H9 (cell line): ENCODE measurements around the gene NUP188. TPM values are rescaled to one million over a fixed set of nuclear protein-coding genes. Genes with fewer than 3 reads are reported as not detected.
A peak's percentile ranks its signal among the peaks of the same experiment; 100 is the strongest.

Experiments
- DNase-seq: peaks from one replicate; pipeline ENCODE4 v3.0.0-alpha.2; 2017
- H2AFZ ChIP-seq: one replicate; pipeline ENCODE4 v1.6.1; 2013; ENCODE audit warnings: mild to moderate bottlenecking, low read length, control low read depth, moderate library complexity
- H2AK5ac ChIP-seq: 2 replicates; pipeline ENCODE4 v1.6.1; 2013; ENCODE audit warnings: low read length, control low read depth, mixed read lengths; ENCODE audit not compliant: insufficient read length
- H2BK120ac ChIP-seq: one replicate; pipeline ENCODE4 v1.6.1; 2013; ENCODE audit warnings: low read depth, mild to moderate bottlenecking, low read length, control low read depth, inconsistent platforms; ENCODE audit not compliant: poor library complexity, severe bottlenecking
- H2BK12ac ChIP-seq: 2 replicates; pipeline ENCODE4 v1.6.1; 2013; ENCODE audit warnings: low read length, control low read depth, mixed read lengths, low read depth; ENCODE audit not compliant: insufficient read length
- H2BK15ac ChIP-seq: 2 replicates; pipeline ENCODE4 v1.6.1; 2013; ENCODE audit warnings: low read depth, low read length, control low read depth
- H2BK20ac ChIP-seq: one replicate; pipeline ENCODE4 v1.6.1; 2013; ENCODE audit warnings: low read depth, mild to moderate bottlenecking, low read length, control low read depth, inconsistent platforms; ENCODE audit not compliant: poor library complexity, severe bottlenecking
- H2BK5ac ChIP-seq: 2 replicates; pipeline ENCODE4 v1.6.1; 2013; ENCODE audit warnings: low read length, control low read depth, mixed read lengths; ENCODE audit not compliant: insufficient read length
- H3K14ac ChIP-seq: 2 replicates; pipeline ENCODE4 v1.6.1; 2013; ENCODE audit warnings: low read length, control low read depth; ENCODE audit not compliant: insufficient read depth
- H3K18ac ChIP-seq: 2 replicates; pipeline ENCODE4 v1.6.1; 2013; ENCODE audit warnings: low read depth, mild to moderate bottlenecking, mixed read lengths, low read length, control low read depth; ENCODE audit not compliant: insufficient read length
- H3K23ac ChIP-seq: 2 replicates; pipeline ENCODE4 v1.6.1; 2013; ENCODE audit warnings: low read length, control low read depth, mixed read lengths, low read depth; ENCODE audit not compliant: insufficient read length
- H3K23me2 ChIP-seq: 2 replicates; pipeline ENCODE4 v1.6.1; 2013; ENCODE audit warnings: low read depth, mild to moderate bottlenecking, mixed read lengths, low read length, control low read depth; ENCODE audit not compliant: insufficient read length, poor library complexity, severe bottlenecking
- H3K27ac ChIP-seq: 2 replicates; pipeline ENCODE4 v1.5.1; 2013; ENCODE audit warnings: low read length, control low read depth, mixed read lengths, low read depth; ENCODE audit not compliant: insufficient read length
- H3K27me3 ChIP-seq: 2 replicates; pipeline ENCODE4 v1.6.1; 2013; ENCODE audit warnings: low read length, control low read depth, inconsistent platforms; ENCODE audit not compliant: insufficient read depth
- H3K4ac ChIP-seq: 2 replicates; pipeline ENCODE4 v1.6.1; 2013; ENCODE audit warnings: low read depth, mild to moderate bottlenecking, control low read depth, inconsistent platforms, low read length, moderate library complexity
- H3K4me1 ChIP-seq: 2 replicates; pipeline ENCODE4 v1.6.1; 2013; ENCODE audit warnings: low read length, control low read depth, inconsistent platforms; ENCODE audit not compliant: insufficient read depth
- H3K4me2 ChIP-seq: 2 replicates; pipeline ENCODE4 v1.6.1; 2013; ENCODE audit warnings: low read length, control low read depth, mixed read lengths; ENCODE audit not compliant: insufficient read length, insufficient read depth
- H3K56ac ChIP-seq: 2 replicates; pipeline ENCODE4 v1.6.1; 2013; ENCODE audit warnings: low read depth, mild to moderate bottlenecking, mixed read lengths, low read length, control low read depth; ENCODE audit not compliant: insufficient read length
- H3K79me1 ChIP-seq: 2 replicates; pipeline ENCODE4 v1.6.1; 2013; ENCODE audit warnings: low read depth, mild to moderate bottlenecking, moderate library complexity, low read length, control low read depth, inconsistent platforms; ENCODE audit not compliant: insufficient read depth, poor library complexity, severe bottlenecking
- H3K79me2 ChIP-seq: 2 replicates; pipeline ENCODE4 v1.6.1; 2013; ENCODE audit warnings: low read length, control low read depth, inconsistent platforms; ENCODE audit not compliant: insufficient read depth
- H3K9ac ChIP-seq: 2 replicates; pipeline ENCODE4 v1.6.1; 2013; ENCODE audit warnings: low read length, control low read depth, mixed read lengths; ENCODE audit not compliant: insufficient read length; ENCODE audit errors: extremely low read depth
- H3K9me3 ChIP-seq: one replicate; pipeline ENCODE4 v1.6.1; 2013; ENCODE audit warnings: low read depth, low read length, inconsistent platforms; ENCODE audit not compliant: control insufficient read depth
- H3T11ph ChIP-seq: one replicate; pipeline ENCODE4 v1.6.1; 2013; ENCODE audit warnings: mild to moderate bottlenecking, low read length, control low read depth, inconsistent platforms
- H4K20me1 ChIP-seq: one replicate; pipeline ENCODE4 v1.6.1; 2013; ENCODE audit not compliant: control insufficient read depth, insufficient read length, insufficient read depth
- H4K5ac ChIP-seq: 2 replicates; pipeline ENCODE4 v1.6.1; 2013; ENCODE audit warnings: low read depth, mild to moderate bottlenecking, mixed read lengths, low read length, control low read depth; ENCODE audit not compliant: insufficient read length
- H4K8ac ChIP-seq: replicated peaks from 2 replicates; pipeline ENCODE4 v1.6.1; 2013; ENCODE audit warnings: low read length, control low read depth, mixed read lengths, low read depth; ENCODE audit not compliant: insufficient read length
- H4K91ac ChIP-seq: 2 replicates; pipeline ENCODE4 v1.6.1; 2013; ENCODE audit warnings: low read depth, mild to moderate bottlenecking, moderate library complexity, mixed read lengths, low read length, control low read depth; ENCODE audit not compliant: insufficient read length
- H3K27ac Mint-ChIP-seq, 3 experiments: 2 replicates in 2 of 3; 3 replicates in 1 of 3; pipeline ENCODE4 v1.8.0; 2020 to 2021; ENCODE audit warnings: mixed read lengths in 3 of 3, mild to moderate bottlenecking in 1 of 3, moderate library complexity in 1 of 3
- H3K27me3 Mint-ChIP-seq: 2 replicates; pipeline ENCODE4 v1.8.0; 2021; ENCODE audit warnings: low read depth, mild to moderate bottlenecking, moderate library complexity, mixed read lengths
- H3K36me3 Mint-ChIP-seq, 3 experiments: 2 replicates in 2 of 3; 3 replicates in 1 of 3; pipeline ENCODE4 v1.8.0; 2020 to 2021; ENCODE audit warnings: low read depth in 3 of 3, mixed read lengths in 3 of 3; ENCODE audit not compliant: insufficient read depth in 1 of 3
- H3K4me1 Mint-ChIP-seq, 2 experiments: 2 replicates each; pipeline ENCODE4 v1.8.0; 2020; ENCODE audit warnings: mixed read lengths in 2 of 2
- H3K4me3 Mint-ChIP-seq, 2 experiments: 2 replicates in 1 of 2; 3 replicates in 1 of 2; pipeline ENCODE4 v1.8.0; 2020 to 2021; ENCODE audit warnings: mild to moderate bottlenecking in 2 of 2, mixed read lengths in 2 of 2, moderate library complexity in 1 of 2
- H3K9me3 Mint-ChIP-seq, 2 experiments: 2 replicates in 1 of 2; 3 replicates in 1 of 2; pipeline ENCODE4 v1.8.0; 2020; ENCODE audit warnings: mild to moderate bottlenecking in 2 of 2, mixed read lengths in 2 of 2, moderate library complexity in 1 of 2
- CTCF ChIP-seq: fragments of 200-600 bp; sonication (generic); conservative IDR thresholded peaks from 3 replicates; pipeline ENCODE4 v1.8.0; 2021; ENCODE audit warnings: antibody characterized with exemption, mild to moderate bottlenecking
- WGBS: extraction: QIAGEN DNeasy Blood & Tissue Kit; methylation state at CpG from one replicate; pipeline ENCODE4 v1.1.7; 2013; ENCODE audit warnings: missing lambda C conversion rate, low lambda C conversion rate, mixed read lengths; ENCODE audit not compliant: insufficient read length; ENCODE audit errors: extremely low coverage; 5-methylcytosine and 5-hydroxymethylcytosine counted together
- total RNA-seq: library from RNA; stranded (reverse); gene quantifications from 2 replicates; pipeline ENCODE4 v1.2.1, GENCODE V29; 2021

Gene NUP188
- total RNA-seq, 1 experiment from 2014 or later, result 101 TPM

- H3K56ac ChIP-seq, result no peak overlapping the region
- peaks cover 65 to 85% (median 81%) of the 10 kb centered on the region in 3 experiments; a peak in 6 of 7 replicates for H3K36me3 Mint-ChIP-seq
- H3T11ph ChIP-seq, result no peak overlapping the region
- no peaks in the 10 kb centered on the region for H4K20me1 ChIP-seq
- H3K14ac ChIP-seq, result no peak overlapping the region
- no peak overlapping the region for H2BK120ac ChIP-seq
- H2BK20ac ChIP-seq, result no peak overlapping the region
- no peak overlapping the region for H4K5ac ChIP-seq
- H3K4me1 ChIP-seq, result no peaks in the 10 kb centered on the region
- no peak overlapping the region for H3K23ac ChIP-seq
- H3K27ac Mint-ChIP-seq, result peak overlapping the region in 1 of 3 experiments; percentile 59; a peak in 1 of 7 replicates
- no peak overlapping the region for H2BK15ac ChIP-seq
- no peaks in the 10 kb centered on the region for H3K79me1 ChIP-seq
- H3K9ac ChIP-seq, result no peak overlapping the region
- H4K91ac ChIP-seq, result no peak overlapping the region
- H3K23me2 ChIP-seq, result no peaks in the 10 kb centered on the region
- no peaks in the 10 kb centered on the region for H3K9me3 ChIP-seq
- no peak overlapping the region for H3K4ac ChIP-seq
- no peak overlapping the region for H2AK5ac ChIP-seq
- no peak for TF ChIP-seq CTCF
- no peak overlapping the region for H2AFZ ChIP-seq
- H3K27me3 ChIP-seq, result no peaks in the 10 kb centered on the region
- WGBS, result no CpG with 5 or more reads among the region's 5 CpGs
- no peak overlapping the region for H3K18ac ChIP-seq
- H3K9me3 Mint-ChIP-seq, result no peaks in the 10 kb centered on the region
- H3K79me2 ChIP-seq, result no peaks in the 10 kb centered on the region
- no peaks in the 10 kb centered on the region for H3K4me1 Mint-ChIP-seq
- H3K4me3 Mint-ChIP-seq, result no peak overlapping the region
- no peaks in the 10 kb centered on the region for H3K27me3 Mint-ChIP-seq
- H2BK12ac ChIP-seq, result no peak overlapping the region
- no peak overlapping the region for H2BK5ac ChIP-seq
- H3K4me2 ChIP-seq, result no peak overlapping the region
- no peak for DNase-seq
- H4K8ac ChIP-seq, result no peak overlapping the region
- H3K27ac ChIP-seq, result no peak overlapping the region
These were observed 48.3 kb downstream of the NUP188 start for GRCh38 chr9:128995791-128996190.
